ENCODE results near the gene ITGB1BP1. TPM values are rescaled to one million over a fixed set of nuclear protein-coding genes. Genes with fewer than 3 reads are reported as not detected.

ITGB1BP1 gene
- total and polyA plus RNA-seq, 9 of the 15 experiments (the other 6 are each of a cell fraction or from before 2014, with no cell fraction given): 37.8 to 95.3 (median 50.4) TPM

- TF ChIP-seq CHD7 (IDR thresholded peaks at IDR 0.05; ENCODE audit: low read depth, low read length) (no peak), MGA (IDR thresholded peaks at IDR 0.05) (no peak), NFE2 (IDR thresholded peaks at IDR 0.05; ENCODE audit: low read depth) (no peak)
Observed at GRCh38 chr2:9472511-9472910, 49.2 kb upstream of the ITGB1BP1 start (continued).
